ENCODE measurements around the gene KLHL2.
"Not testable (repeated sequence)": the region's sequence is repeated elsewhere in the genome, so short reads cannot be mapped to it uniquely, and the experiment has no call there.

KLHL2 gene

GRCh38 chr4:165217325-165217724 is 10.0 kb downstream of the KLHL2 start:
- no peaks in the 10 kb centered on the region for H3K27me3 ChIP-seq (ENCODE audit: insufficient read depth, poor library complexity, severe bottlenecking)
- H3K4me3 ChIP-seq (replicated peaks; ENCODE audit: insufficient read depth, low read length): no peak overlapping the region
- H3K27ac ChIP-seq (replicated peaks): no peak overlapping the region
- TF ChIP-seq POLR2AphosphoS5 (IDR thresholded peaks at IDR 0.05; ENCODE audit: low read depth) (no peak), SPI1 (IDR thresholded peaks at IDR 0.05; ENCODE audit: borderline replicate concordance, low read depth) (no peak), REST (IDR thresholded peaks at IDR 0.05; ENCODE audit: insufficient replicate concordance, low read depth) (no peak), CTCF (IDR thresholded peaks at IDR 0.05; ENCODE audit: insufficient read depth, low read length) (no peak), GABPA (IDR thresholded peaks at IDR 0.05; ENCODE audit: low read depth) (no peak)
- no peak for DNase-seq (ENCODE audit: low read depth in 1 of 2, low spot score in 1 of 2)

GRCh38 chr4:165221306-165221705 is 13.9 kb downstream of the KLHL2 start:
- H3K4me3 ChIP-seq (replicated peaks; ENCODE audit: insufficient read depth, low read length); DNase-seq (ENCODE audit: low read depth in 1 of 2, low spot score in 1 of 2); H3K27me3 ChIP-seq (ENCODE audit: insufficient read depth, poor library complexity, severe bottlenecking); H3K27ac ChIP-seq (replicated peaks): not testable (repeated sequence)

- H3K27ac ChIP-seq (replicated peaks); H3K27me3 ChIP-seq (ENCODE audit: insufficient read depth, poor library complexity, severe bottlenecking); DNase-seq (ENCODE audit: low read depth in 1 of 2, low spot score in 1 of 2); H3K4me3 ChIP-seq (replicated peaks; ENCODE audit: insufficient read depth, low read length): not testable (repeated sequence)
Measured at GRCh38 chr4:165221993-165222650, 14.8 kb downstream of the KLHL2 start.

GRCh38 chr4:165222651-165222994 is 15.3 kb downstream of the KLHL2 start:
- Histone ChIP-seq H3K27me3 (ENCODE audit: insufficient read depth, poor library complexity, severe bottlenecking) (no peaks in the 10 kb centered on the region), H3K4me3 (replicated peaks; ENCODE audit: insufficient read depth, low read length) (no peak overlapping the region), H3K27ac (replicated peaks) (no peak overlapping the region)
- no peak for TF ChIP-seq POLR2AphosphoS5 (IDR thresholded peaks at IDR 0.05; ENCODE audit: low read depth)
- no peak for TF ChIP-seq CTCF (IDR thresholded peaks at IDR 0.05; ENCODE audit: insufficient read depth, low read length)
- peak; percentile 11; the same call in 1 of the 2 replicates for TF ChIP-seq SPI1 (IDR thresholded peaks at IDR 0.05; ENCODE audit: borderline replicate concordance, low read depth)
- no peak for TF ChIP-seq REST (IDR thresholded peaks at IDR 0.05; ENCODE audit: insufficient replicate concordance, low read depth)
- peak in 1 of 2 experiments; percentile 56 for DNase-seq (ENCODE audit: low read depth in 1 of 2, low spot score in 1 of 2)

GRCh38 chr4:165227401-165227800 is 20.0 kb downstream of the KLHL2 start:
- H3K27me3 ChIP-seq (ENCODE audit: insufficient read depth, poor library complexity, severe bottlenecking); DNase-seq (ENCODE audit: low read depth in 1 of 2, low spot score in 1 of 2); H3K27ac ChIP-seq (replicated peaks); H3K4me3 ChIP-seq (replicated peaks; ENCODE audit: insufficient read depth, low read length): not testable (repeated sequence)

- not testable (repeated sequence) for DNase-seq (ENCODE audit: low read depth in 1 of 2, low spot score in 1 of 2); H3K27ac ChIP-seq (replicated peaks); H3K4me3 ChIP-seq (replicated peaks; ENCODE audit: insufficient read depth, low read length); H3K27me3 ChIP-seq (ENCODE audit: insufficient read depth, poor library complexity, severe bottlenecking)
Measured at GRCh38 chr4:165229490-165230200, 22.3 kb downstream of the KLHL2 start.

- not testable (repeated sequence) for H3K27ac ChIP-seq (replicated peaks); DNase-seq (ENCODE audit: low read depth in 1 of 2, low spot score in 1 of 2); H3K4me3 ChIP-seq (replicated peaks; ENCODE audit: insufficient read depth, low read length); H3K27me3 ChIP-seq (ENCODE audit: insufficient read depth, poor library complexity, severe bottlenecking)
Measured at GRCh38 chr4:165232623-165233433, 25.5 kb downstream of the KLHL2 start.

Data from HL-60 (cell line).